A375 (cell line): ENCODE results near the gene PTPRT. TPM values are rescaled to one million over a fixed set of nuclear protein-coding genes. Genes with fewer than 3 reads are reported as not detected.

Source experiments
- small RNA-seq: library from RNA; depleted of rRNA; stranded (forward); fragments of <200 nt; gene quantifications from one replicate; pipeline ENCODE3, GENCODE V24; 2014
- total RNA-seq: library from RNA; depleted of rRNA; stranded (reverse); fragments of >200 nt; shearing (Covaris generic); gene quantifications from 2 replicates; pipeline ENCODE4 v1.2.3, GENCODE V29; 2014; rRNA removed

The PTPRT gene
- total RNA-seq = not detected in 2 replicates

GRCh38 chr20:43189554-43190331 lies at the start of gene PTPRT:
Gene PTPRT, minus strand, starts transcription at chr20:43189906. Its CDS starts 173 bp downstream, at chr20:43189733.

Small RNAs within 50 kb of the gene (small RNA-seq; reads per million reads assigned to genes)
- gene RN7SKP100 = not detected
